Omental fat pad (tissue), 4 donors: ENCODE data around the gene DLG2. TPM values are rescaled to one million over a fixed set of nuclear protein-coding genes. Genes with fewer than 3 reads are reported as not detected.

Source experiments
- ATAC-seq: fragments of 150-250 bp; one replicate; pipeline ENCODE4 v1.9.1; 2016; ENCODE audit warnings: mild to moderate bottlenecking, moderate library complexity; ENCODE audit not compliant: low FRiP score
- DNase-seq: peaks from one replicate; pipeline ENCODE4 v3.0.0-alpha.2; 2019; ENCODE audit warnings: low spot score
- CTCF ChIP-seq, 3 donors: fragments of 450-650 bp; IDR thresholded peaks; one replicate each; pipeline ENCODE4 v1.5.1; 2016 to 2017; ENCODE audit warnings: antibody characterized with exemption in 3 of 3, mild to moderate bottlenecking in 3 of 3, moderate library complexity in 2 of 3
- total RNA-seq, 4 donors: library from RNA; depleted of rRNA; stranded (reverse); fragments of >200 nt; gene quantifications; one replicate each; pipeline ENCODE4 v1.1.0, GENCODE V29; 2016

Gene DLG2
- total RNA-seq, 4 donors from 2014 or later, result 4.8 to 13.2 (median 8.1) TPM

GRCh38 chr11:83702796-83703195 lies 1924.3 kb downstream of the DLG2 start:
- no peak for TF ChIP-seq CTCF (IDR thresholded peaks at IDR 0.05)
- no peak for DNase-seq

GRCh38 chr11:83697518-83697917 lies 1929.6 kb downstream of the DLG2 start:
- no peak for ATAC-seq
- no peak for DNase-seq
- no peak for TF ChIP-seq CTCF (IDR thresholded peaks at IDR 0.05)

More at GRCh38 chr11:83702796-83703195, 1924.3 kb downstream of the DLG2 start:
- no peak for ATAC-seq

DNA sequence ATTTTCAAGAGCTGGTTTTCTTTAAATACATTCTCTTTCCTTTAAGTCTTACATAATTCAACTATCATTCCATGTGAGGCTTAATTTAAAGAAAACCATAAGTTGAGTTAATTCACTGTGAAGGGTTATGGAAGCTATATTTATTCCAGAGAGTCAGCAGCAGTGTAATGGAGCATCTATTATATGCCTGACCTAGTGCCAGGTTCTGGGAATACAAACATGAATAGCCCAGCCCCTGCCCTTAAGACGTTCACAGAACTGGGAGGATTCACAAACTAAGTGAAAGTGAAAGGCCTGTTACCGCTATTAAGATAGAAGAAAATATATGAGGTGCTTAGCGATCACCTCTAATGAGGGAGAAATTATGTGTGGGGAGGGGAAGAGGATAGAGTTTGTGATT lies 1932.1 kb downstream of the DLG2 start:
- DNase-seq, result no peak
- no peak for TF ChIP-seq CTCF (IDR thresholded peaks at IDR 0.05)
- peak; percentile 37 for ATAC-seq

GRCh38 chr11:83694191-83694910 lies 1932.8 kb downstream of the DLG2 start:
- DNase-seq, result no peak
- TF ChIP-seq CTCF (IDR thresholded peaks at IDR 0.05), result no peak
- no peak for ATAC-seq

DNA sequence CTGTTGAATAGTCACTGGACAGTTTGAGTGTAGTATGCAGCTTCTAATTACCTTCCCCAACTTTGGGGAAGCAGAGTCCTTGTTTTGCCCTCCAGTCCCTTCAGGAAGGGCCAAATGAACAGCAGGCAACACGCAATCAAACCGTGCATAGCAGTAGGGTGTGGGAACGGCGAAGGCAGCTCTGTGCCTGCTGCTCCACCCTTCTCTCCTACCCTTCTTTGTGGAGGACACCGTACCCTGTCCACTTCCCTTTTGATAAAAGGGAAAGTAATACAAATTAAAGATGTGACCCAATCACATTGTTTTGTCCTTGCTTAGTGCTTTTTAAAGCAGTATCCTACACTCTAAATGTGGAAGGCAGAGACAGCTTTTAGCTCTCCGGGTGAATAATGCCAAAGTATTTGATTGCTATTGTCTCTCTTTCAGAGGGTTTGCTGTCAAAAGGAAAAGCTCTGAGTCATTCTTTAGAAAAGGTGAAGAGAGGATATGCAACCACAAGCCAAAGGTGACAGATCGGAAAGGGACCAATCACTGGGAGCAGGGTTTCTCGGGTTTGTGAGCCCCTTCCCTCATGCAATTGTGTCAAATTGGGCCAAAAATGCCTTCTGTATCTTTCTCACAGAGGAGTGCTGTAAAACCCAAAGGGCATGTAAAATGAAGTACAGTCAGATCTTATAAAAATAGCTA lies 1933.7 kb downstream of the DLG2 start:
- ATAC-seq (no peak), DNase-seq (no peak)
- TF ChIP-seq CTCF (IDR thresholded peaks at IDR 0.05), result no peak

GRCh38 chr11:83692675-83693074 lies 1934.5 kb downstream of the DLG2 start:
- DNase-seq, result no peak
- TF ChIP-seq CTCF (IDR thresholded peaks at IDR 0.05), result no peak
- no peak for ATAC-seq
